ENCODE measurements around the gene CD300A.

Gene CD300A

GRCh38 chr17:74455821-74456220, 10.6 kb upstream of the CD300A start:
- no peak for DNase-seq

DNA sequence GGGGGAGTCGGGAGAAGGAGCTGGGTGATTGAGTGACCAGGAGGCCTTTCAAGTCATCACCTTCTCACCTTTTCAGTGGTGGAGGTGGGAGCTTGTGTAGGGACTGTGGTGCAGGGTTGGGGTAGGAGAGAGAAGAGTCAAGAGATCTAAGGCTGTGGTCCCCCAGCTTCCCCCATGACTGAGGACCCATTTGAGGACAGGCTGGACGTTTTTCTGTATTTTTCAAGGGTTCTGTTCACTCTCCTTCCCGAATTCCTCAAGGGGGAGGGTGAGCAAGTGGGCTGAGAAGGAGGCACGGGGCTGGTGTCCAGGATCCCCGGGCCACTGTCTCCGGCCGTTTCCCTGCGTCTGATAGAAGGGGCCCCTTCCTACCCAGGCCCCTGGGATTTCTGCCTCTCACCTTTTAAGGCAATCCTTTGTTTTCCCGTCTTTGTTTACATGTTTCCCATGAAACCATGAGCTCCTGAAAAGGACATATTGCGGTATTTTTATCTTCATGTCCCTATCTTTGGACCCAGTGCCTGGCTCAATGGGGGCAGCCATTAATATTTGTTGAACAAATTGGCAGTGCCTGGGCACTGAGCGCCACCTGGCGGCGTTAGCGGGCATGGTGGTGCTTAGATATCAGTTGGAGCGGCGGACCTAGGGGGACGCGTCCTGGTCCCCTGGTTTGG, 9.2 kb upstream of the CD300A start:
- DNase-seq, result peak; percentile 85

GRCh38 chr17:74457820-74458166, 8.6 kb upstream of the CD300A start:
- DNase-seq, result no peak

DNA sequence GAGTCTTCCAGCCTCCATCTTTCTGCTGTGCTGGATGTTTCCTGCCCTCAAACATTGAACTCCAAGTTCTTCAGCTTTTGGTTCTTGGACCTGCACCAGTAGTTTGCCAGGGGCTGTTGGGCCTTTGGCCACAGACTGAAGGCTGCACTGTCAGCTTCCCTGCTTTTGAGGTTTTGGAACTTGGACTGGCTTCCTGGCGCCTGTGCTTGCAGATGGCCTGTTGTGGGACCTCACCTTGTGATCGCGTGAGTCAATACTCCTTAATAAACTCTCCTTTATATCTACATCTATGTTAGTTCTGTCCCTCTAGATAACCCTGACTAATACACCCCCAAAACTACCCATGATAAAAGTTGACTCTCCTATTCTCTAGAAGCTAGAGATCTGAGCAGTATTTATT, 7.6 kb upstream of the CD300A start:
- DNase-seq, result no peak

DNA sequence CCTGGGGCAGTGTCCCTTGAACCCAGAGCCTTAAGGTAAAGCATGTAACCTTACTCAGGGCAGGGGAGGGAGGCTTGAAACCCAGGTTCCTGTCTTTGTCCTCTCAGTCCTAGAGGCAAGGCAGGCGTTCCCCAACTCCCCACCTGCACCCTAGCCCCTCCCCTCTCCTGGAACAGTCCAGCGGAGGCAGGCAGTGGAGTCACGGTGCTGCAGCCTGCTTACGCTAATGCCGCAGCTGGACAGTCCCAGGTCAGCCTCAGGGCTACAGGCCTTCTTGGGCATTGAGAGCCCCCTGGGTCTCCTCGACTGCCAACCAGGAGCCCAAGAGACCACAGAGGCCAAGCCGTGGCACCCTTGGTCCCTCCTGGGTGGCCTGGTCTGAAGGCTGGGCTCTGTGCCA, 6.8 kb upstream of the CD300A start:
- DNase-seq, result no peak

- DNase-seq, result no peak
These were observed 6.2 kb upstream of the CD300A start for GRCh38 chr17:74460241-74460640.

- no peak for DNase-seq
These were observed 5.4 kb upstream of the CD300A start for GRCh38 chr17:74460996-74461395.

GRCh38 chr17:74461611-74462010, 4.8 kb upstream of the CD300A start:
- no peak for DNase-seq

DNA sequence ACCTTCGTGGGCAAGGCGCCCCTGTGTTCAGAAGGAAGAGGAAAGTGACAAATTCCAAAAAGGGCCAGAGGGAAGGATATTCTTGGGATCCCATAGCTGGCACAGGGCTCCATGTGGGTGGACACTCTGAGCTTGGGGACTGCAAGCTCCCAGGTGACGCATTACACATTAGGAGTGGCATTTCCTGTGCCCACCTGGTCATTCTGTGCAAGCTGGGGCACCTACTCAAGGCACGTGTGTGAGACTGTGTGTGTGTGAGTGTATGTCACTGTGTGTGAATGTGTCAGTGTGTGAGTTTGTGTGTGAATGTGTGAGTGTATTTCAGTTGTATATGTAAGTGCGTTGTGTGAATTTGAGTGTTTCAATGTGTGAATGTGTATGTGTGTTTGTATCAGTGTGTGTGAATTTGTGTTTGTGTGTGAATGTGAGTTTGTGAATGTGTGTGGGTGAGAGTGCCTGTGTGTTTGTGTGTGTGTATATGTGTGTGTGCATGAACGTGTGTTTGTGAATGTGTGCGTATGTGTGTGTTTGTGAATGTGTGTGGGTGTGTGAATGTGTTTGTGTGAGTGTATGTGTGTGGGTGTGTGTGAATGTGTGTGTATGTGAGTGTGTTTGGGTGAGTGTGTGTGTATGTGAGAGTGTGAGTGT, 1.6 kb upstream of the CD300A start:
- no peak for DNase-seq

DNA sequence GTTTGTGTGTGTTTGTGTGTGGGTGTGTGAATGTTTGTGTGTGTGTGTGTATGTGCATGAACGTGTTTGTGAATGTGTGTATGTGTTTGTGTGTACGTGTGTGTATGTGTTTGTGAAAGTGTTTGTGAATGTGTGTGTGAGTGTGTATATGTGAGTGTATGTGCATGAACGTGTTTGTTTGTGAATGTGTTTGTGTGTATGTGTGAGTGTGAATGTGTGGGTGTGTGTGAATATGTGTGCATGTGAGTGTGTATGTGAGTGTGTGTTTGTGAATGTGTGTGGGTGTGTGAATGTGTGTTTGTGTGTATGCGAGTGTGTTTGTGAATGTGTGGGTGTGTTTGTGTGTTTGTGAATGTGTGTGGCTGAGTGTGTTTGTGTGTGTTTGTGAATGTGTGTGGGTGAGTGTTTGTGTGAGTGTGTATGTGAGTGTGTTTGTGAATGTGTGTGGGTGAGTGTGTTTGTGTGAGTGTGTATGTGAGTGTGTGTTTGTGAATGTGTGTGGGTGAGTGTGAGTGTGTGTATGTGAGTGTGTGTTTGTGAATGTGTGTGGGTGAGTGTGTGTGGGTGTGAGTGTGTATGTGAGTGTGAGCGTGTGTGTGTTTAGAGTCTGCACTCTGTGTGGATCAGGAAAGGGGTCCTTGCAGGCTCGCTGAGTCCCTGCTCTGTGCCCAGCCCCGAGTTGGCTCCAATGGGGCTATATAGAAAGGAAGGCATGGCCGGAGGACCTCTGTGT, 890 bp upstream of the CD300A start:
- DNase-seq, result no peak

DNA sequence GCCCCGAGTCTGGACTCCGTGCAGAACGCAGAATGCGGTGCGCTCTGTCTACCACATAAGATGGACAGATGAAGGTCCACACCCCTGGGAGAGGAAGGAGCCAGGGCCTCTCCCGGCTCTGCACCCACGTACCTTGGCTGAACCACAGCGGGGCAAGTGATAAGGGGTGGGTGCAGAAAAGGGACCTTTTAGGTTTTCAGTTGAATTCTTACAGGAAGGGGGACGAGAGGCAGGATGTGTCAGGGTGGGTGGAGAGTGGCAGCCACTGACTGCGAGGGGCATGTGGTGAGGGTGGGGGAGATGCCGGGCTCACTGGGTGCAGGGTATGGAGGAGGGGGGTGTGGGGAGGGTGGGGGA, 372 bp downstream of the CD300A start:
- DNase-seq, result peak in 1 of 2 experiments; percentile 49

DNA sequence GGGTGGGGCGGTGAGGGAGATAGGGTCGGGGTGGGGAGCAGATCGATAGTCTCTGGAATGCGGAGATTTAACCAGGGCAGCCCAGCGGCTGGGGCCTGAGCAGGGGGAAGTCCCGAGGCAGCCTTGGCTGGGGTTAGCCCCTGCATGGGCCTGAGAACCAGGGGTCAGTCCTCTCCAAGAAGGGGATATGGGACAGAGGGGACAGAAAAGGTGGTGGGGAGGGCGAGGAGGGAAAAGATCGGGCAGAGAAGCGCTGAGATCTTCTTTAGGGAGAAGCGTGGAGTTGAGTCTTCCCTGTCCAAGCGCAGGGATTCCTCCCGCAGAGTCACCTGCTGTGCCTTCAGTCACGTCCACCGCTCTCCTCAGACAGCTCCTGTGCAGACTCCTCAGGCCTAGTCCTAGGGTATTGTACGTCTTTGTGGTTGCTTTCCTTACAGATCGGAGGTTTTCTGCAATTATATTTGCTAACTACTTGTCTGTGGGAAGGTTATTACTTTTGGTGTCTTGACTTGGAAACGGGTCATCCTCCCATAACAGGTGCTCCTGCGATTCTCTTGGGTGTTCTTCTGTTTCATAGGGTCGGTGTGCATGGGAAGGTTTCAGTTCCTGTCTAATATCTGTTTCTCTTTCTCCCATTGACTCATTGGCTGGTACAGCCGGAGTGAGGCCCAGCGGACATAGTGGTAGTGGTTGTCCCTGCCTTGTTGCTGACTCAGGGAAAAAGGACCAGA, 952 bp downstream of the CD300A start:
- DNase-seq, result no peak

GRCh38 chr17:74471341-74471740, 4.9 kb downstream of the CD300A start:
- no peak for DNase-seq

DNA sequence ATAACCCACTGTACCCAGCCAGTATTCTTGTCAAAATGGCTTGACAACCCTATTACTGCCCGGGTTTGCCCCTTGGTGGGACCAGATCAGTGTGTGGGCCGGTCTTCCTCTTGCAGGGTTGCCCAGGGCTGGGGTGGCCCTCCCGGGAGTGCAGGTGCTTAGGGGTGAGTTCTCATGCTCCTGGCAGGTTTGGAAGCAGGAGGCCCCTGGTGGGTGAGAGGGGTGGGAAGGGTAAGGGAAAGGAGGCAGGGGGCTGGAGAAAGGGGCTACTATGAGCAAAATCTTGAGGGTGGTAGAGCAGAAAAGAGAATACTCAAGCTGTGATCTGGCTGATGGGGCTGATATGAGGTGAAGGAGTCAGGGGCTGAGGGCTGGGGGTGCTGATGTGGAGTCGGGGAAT, 6.5 kb downstream of the CD300A start:
- no peak for DNase-seq

GRCh38 chr17:74473294-74473693, 6.9 kb downstream of the CD300A start:
- no peak for DNase-seq

- DNase-seq, result no peak
These were observed 7.8 kb downstream of the CD300A start for GRCh38 chr17:74474043-74474792.

GRCh38 chr17:74475189-74475588, 8.8 kb downstream of the CD300A start:
- no peak for DNase-seq

GRCh38 chr17:74477411-74477810, 11.0 kb downstream of the CD300A start:
- no peak for DNase-seq

GRCh38 chr17:74478420-74479100, 12.1 kb downstream of the CD300A start:
- peak; percentile 29 to 41 for DNase-seq

DNA sequence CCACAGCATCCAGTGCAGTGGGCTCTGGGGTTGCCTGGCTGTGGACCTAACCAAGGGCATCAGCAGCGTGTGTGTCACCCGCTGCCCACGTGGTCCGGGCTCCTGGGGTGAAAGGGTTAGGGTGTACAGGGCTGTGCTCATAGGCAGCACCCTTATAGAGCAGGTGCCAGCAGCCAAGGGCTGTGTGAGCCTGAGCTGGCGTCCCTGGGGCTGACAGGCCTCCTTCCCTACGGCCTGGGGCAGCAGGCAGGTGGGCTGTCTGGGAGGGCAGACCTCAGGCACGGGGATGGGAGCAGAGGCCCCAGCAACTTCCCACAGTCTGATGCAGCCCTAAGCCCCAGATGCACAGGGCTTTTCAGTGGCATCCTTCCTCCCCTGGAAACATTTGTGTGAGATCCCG, 13.9 kb downstream of the CD300A start:
- DNase-seq, result no peak

- DNase-seq, result no peak
These were observed 15.2 kb downstream of the CD300A start for GRCh38 chr17:74481621-74482020.

- DNase-seq, result no peak
These were observed 17.6 kb downstream of the CD300A start for GRCh38 chr17:74484066-74484465.
